H9 (cell line): Measurements from ENCODE around the gene FBN1. TPM values are rescaled to one million over a fixed set of nuclear protein-coding genes. Genes with fewer than 3 reads are reported as not detected.

Experiments used
- DNase-seq: peaks from one replicate; pipeline ENCODE4 v3.0.0-alpha.2; 2017
- H2AFZ ChIP-seq: one replicate; pipeline ENCODE4 v1.6.1; 2013; ENCODE audit warnings: mild to moderate bottlenecking, low read length, control low read depth, moderate library complexity
- H2AK5ac ChIP-seq: 2 replicates; pipeline ENCODE4 v1.6.1; 2013; ENCODE audit warnings: low read length, control low read depth, mixed read lengths; ENCODE audit not compliant: insufficient read length
- H2BK120ac ChIP-seq: one replicate; pipeline ENCODE4 v1.6.1; 2013; ENCODE audit warnings: low read depth, mild to moderate bottlenecking, low read length, control low read depth, inconsistent platforms; ENCODE audit not compliant: poor library complexity, severe bottlenecking
- H2BK12ac ChIP-seq: 2 replicates; pipeline ENCODE4 v1.6.1; 2013; ENCODE audit warnings: low read length, control low read depth, mixed read lengths, low read depth; ENCODE audit not compliant: insufficient read length
- H2BK15ac ChIP-seq: 2 replicates; pipeline ENCODE4 v1.6.1; 2013; ENCODE audit warnings: low read depth, low read length, control low read depth
- H2BK20ac ChIP-seq: one replicate; pipeline ENCODE4 v1.6.1; 2013; ENCODE audit warnings: low read depth, mild to moderate bottlenecking, low read length, control low read depth, inconsistent platforms; ENCODE audit not compliant: poor library complexity, severe bottlenecking
- H2BK5ac ChIP-seq: 2 replicates; pipeline ENCODE4 v1.6.1; 2013; ENCODE audit warnings: low read length, control low read depth, mixed read lengths; ENCODE audit not compliant: insufficient read length
- H3K14ac ChIP-seq: 2 replicates; pipeline ENCODE4 v1.6.1; 2013; ENCODE audit warnings: low read length, control low read depth; ENCODE audit not compliant: insufficient read depth
- H3K18ac ChIP-seq: 2 replicates; pipeline ENCODE4 v1.6.1; 2013; ENCODE audit warnings: low read depth, mild to moderate bottlenecking, mixed read lengths, low read length, control low read depth; ENCODE audit not compliant: insufficient read length
- H3K23ac ChIP-seq: 2 replicates; pipeline ENCODE4 v1.6.1; 2013; ENCODE audit warnings: low read length, control low read depth, mixed read lengths, low read depth; ENCODE audit not compliant: insufficient read length
- H3K23me2 ChIP-seq: 2 replicates; pipeline ENCODE4 v1.6.1; 2013; ENCODE audit warnings: low read depth, mild to moderate bottlenecking, mixed read lengths, low read length, control low read depth; ENCODE audit not compliant: insufficient read length, poor library complexity, severe bottlenecking
- H3K27ac ChIP-seq: 2 replicates; pipeline ENCODE4 v1.5.1; 2013; ENCODE audit warnings: low read length, control low read depth, mixed read lengths, low read depth; ENCODE audit not compliant: insufficient read length
- H3K27me3 ChIP-seq: 2 replicates; pipeline ENCODE4 v1.6.1; 2013; ENCODE audit warnings: low read length, control low read depth, inconsistent platforms; ENCODE audit not compliant: insufficient read depth
- H3K4ac ChIP-seq: 2 replicates; pipeline ENCODE4 v1.6.1; 2013; ENCODE audit warnings: low read depth, mild to moderate bottlenecking, control low read depth, inconsistent platforms, low read length, moderate library complexity
- H3K4me1 ChIP-seq: 2 replicates; pipeline ENCODE4 v1.6.1; 2013; ENCODE audit warnings: low read length, control low read depth, inconsistent platforms; ENCODE audit not compliant: insufficient read depth
- H3K4me2 ChIP-seq: 2 replicates; pipeline ENCODE4 v1.6.1; 2013; ENCODE audit warnings: low read length, control low read depth, mixed read lengths; ENCODE audit not compliant: insufficient read length, insufficient read depth
- H3K56ac ChIP-seq: 2 replicates; pipeline ENCODE4 v1.6.1; 2013; ENCODE audit warnings: low read depth, mild to moderate bottlenecking, mixed read lengths, low read length, control low read depth; ENCODE audit not compliant: insufficient read length
- H3K79me1 ChIP-seq: 2 replicates; pipeline ENCODE4 v1.6.1; 2013; ENCODE audit warnings: low read depth, mild to moderate bottlenecking, moderate library complexity, low read length, control low read depth, inconsistent platforms; ENCODE audit not compliant: insufficient read depth, poor library complexity, severe bottlenecking
- H3K79me2 ChIP-seq: 2 replicates; pipeline ENCODE4 v1.6.1; 2013; ENCODE audit warnings: low read length, control low read depth, inconsistent platforms; ENCODE audit not compliant: insufficient read depth
- H3K9ac ChIP-seq: 2 replicates; pipeline ENCODE4 v1.6.1; 2013; ENCODE audit warnings: low read length, control low read depth, mixed read lengths; ENCODE audit not compliant: insufficient read length; ENCODE audit errors: extremely low read depth
- H3K9me3 ChIP-seq: one replicate; pipeline ENCODE4 v1.6.1; 2013; ENCODE audit warnings: low read depth, low read length, inconsistent platforms; ENCODE audit not compliant: control insufficient read depth
- H3T11ph ChIP-seq: one replicate; pipeline ENCODE4 v1.6.1; 2013; ENCODE audit warnings: mild to moderate bottlenecking, low read length, control low read depth, inconsistent platforms
- H4K20me1 ChIP-seq: one replicate; pipeline ENCODE4 v1.6.1; 2013; ENCODE audit not compliant: control insufficient read depth, insufficient read length, insufficient read depth
- H4K5ac ChIP-seq: 2 replicates; pipeline ENCODE4 v1.6.1; 2013; ENCODE audit warnings: low read depth, mild to moderate bottlenecking, mixed read lengths, low read length, control low read depth; ENCODE audit not compliant: insufficient read length
- H4K8ac ChIP-seq: replicated peaks from 2 replicates; pipeline ENCODE4 v1.6.1; 2013; ENCODE audit warnings: low read length, control low read depth, mixed read lengths, low read depth; ENCODE audit not compliant: insufficient read length
- H4K91ac ChIP-seq: 2 replicates; pipeline ENCODE4 v1.6.1; 2013; ENCODE audit warnings: low read depth, mild to moderate bottlenecking, moderate library complexity, mixed read lengths, low read length, control low read depth; ENCODE audit not compliant: insufficient read length
- H3K27ac Mint-ChIP-seq, 3 experiments: 2 replicates in 2 of 3; 3 replicates in 1 of 3; pipeline ENCODE4 v1.8.0; 2020 to 2021; ENCODE audit warnings: mixed read lengths in 3 of 3, mild to moderate bottlenecking in 1 of 3, moderate library complexity in 1 of 3
- H3K27me3 Mint-ChIP-seq: 2 replicates; pipeline ENCODE4 v1.8.0; 2021; ENCODE audit warnings: low read depth, mild to moderate bottlenecking, moderate library complexity, mixed read lengths
- H3K36me3 Mint-ChIP-seq, 3 experiments: 2 replicates in 2 of 3; 3 replicates in 1 of 3; pipeline ENCODE4 v1.8.0; 2020 to 2021; ENCODE audit warnings: low read depth in 3 of 3, mixed read lengths in 3 of 3; ENCODE audit not compliant: insufficient read depth in 1 of 3
- H3K4me1 Mint-ChIP-seq, 2 experiments: 2 replicates each; pipeline ENCODE4 v1.8.0; 2020; ENCODE audit warnings: mixed read lengths in 2 of 2
- H3K4me3 Mint-ChIP-seq, 2 experiments: 2 replicates in 1 of 2; 3 replicates in 1 of 2; pipeline ENCODE4 v1.8.0; 2020 to 2021; ENCODE audit warnings: mild to moderate bottlenecking in 2 of 2, mixed read lengths in 2 of 2, moderate library complexity in 1 of 2
- H3K9me3 Mint-ChIP-seq, 2 experiments: 2 replicates in 1 of 2; 3 replicates in 1 of 2; pipeline ENCODE4 v1.8.0; 2020; ENCODE audit warnings: mild to moderate bottlenecking in 2 of 2, mixed read lengths in 2 of 2, moderate library complexity in 1 of 2
- CTCF ChIP-seq: fragments of 200-600 bp; sonication (generic); conservative IDR thresholded peaks from 3 replicates; pipeline ENCODE4 v1.8.0; 2021; ENCODE audit warnings: antibody characterized with exemption, mild to moderate bottlenecking
- WGBS: extraction: QIAGEN DNeasy Blood & Tissue Kit; methylation state at CpG from one replicate; pipeline ENCODE4 v1.1.7; 2013; ENCODE audit warnings: missing lambda C conversion rate, low lambda C conversion rate, mixed read lengths; ENCODE audit not compliant: insufficient read length; ENCODE audit errors: extremely low coverage; 5-methylcytosine and 5-hydroxymethylcytosine counted together
- total RNA-seq: library from RNA; stranded (reverse); gene quantifications from 2 replicates; pipeline ENCODE4 v1.2.1, GENCODE V29; 2021

FBN1 gene
- total RNA-seq, 1 experiment from 2014 or later, result 3.6 TPM

GRCh38 chr15:48437178-48437577 lies 208.3 kb downstream of the FBN1 start:
- Histone ChIP-seq H2BK20ac (no peak overlapping the region), H2BK12ac (no peak overlapping the region), H4K5ac (no peak overlapping the region), H3K79me1 (no peaks in the 10 kb centered on the region), H3K27ac (no peak overlapping the region), H3K4ac (no peak overlapping the region), H3K23me2 (no peaks in the 10 kb centered on the region), H3K18ac (no peak overlapping the region), H2AK5ac (no peak overlapping the region), H3K56ac (no peak overlapping the region), H2AFZ (no peak overlapping the region), H4K91ac (no peak overlapping the region), H3K23ac (no peak overlapping the region), H2BK15ac (no peak overlapping the region), H3K27me3 (no peaks in the 10 kb centered on the region), H3K4me1 (peaks cover 3% of the 10 kb centered on the region; the same call in 1 of the 2 replicates), H3K9ac (no peak overlapping the region), H2BK120ac (no peak overlapping the region), H3T11ph (no peak overlapping the region), H4K8ac (no peak overlapping the region), H3K79me2 (no peaks in the 10 kb centered on the region), H4K20me1 (no peaks in the 10 kb centered on the region), H3K4me2 (no peak overlapping the region), H2BK5ac (no peak overlapping the region), H3K9me3 (no peaks in the 10 kb centered on the region), H3K14ac (no peak overlapping the region)
- no peak for TF ChIP-seq CTCF
- Mint-ChIP-seq H3K36me3 (no peaks in the 10 kb centered on the region), H3K4me3 (no peak overlapping the region), H3K4me1 (peaks cover 18 to 26% of the 10 kb centered on the region in 2 experiments), H3K27ac (no peak overlapping the region), H3K9me3 (no peaks in the 10 kb centered on the region), H3K27me3 (no peaks in the 10 kb centered on the region)
- WGBS, result no CpG with 5 or more reads among the region's 3 CpGs
- no peak for DNase-seq
